Measurements from ENCODE around the gene PHACTR4.
"Not testable (repeated sequence)": the region's sequence is repeated elsewhere in the genome, so short reads cannot be mapped to it uniquely, and the experiment has no call there.

The PHACTR4 gene

GRCh38 chr1:28499553-28499952 lies 130.0 kb downstream of the PHACTR4 start:
- DNase-seq (ENCODE audit: low read depth, low spot score): no peak

- DNase-seq (ENCODE audit: low read depth, low spot score): no peak
These were observed 132.4 kb downstream of the PHACTR4 start for GRCh38 chr1:28501925-28502324.

- DNase-seq (ENCODE audit: low read depth, low spot score): no peak
These were observed 133.6 kb downstream of the PHACTR4 start for GRCh38 chr1:28503117-28503516.

DNA sequence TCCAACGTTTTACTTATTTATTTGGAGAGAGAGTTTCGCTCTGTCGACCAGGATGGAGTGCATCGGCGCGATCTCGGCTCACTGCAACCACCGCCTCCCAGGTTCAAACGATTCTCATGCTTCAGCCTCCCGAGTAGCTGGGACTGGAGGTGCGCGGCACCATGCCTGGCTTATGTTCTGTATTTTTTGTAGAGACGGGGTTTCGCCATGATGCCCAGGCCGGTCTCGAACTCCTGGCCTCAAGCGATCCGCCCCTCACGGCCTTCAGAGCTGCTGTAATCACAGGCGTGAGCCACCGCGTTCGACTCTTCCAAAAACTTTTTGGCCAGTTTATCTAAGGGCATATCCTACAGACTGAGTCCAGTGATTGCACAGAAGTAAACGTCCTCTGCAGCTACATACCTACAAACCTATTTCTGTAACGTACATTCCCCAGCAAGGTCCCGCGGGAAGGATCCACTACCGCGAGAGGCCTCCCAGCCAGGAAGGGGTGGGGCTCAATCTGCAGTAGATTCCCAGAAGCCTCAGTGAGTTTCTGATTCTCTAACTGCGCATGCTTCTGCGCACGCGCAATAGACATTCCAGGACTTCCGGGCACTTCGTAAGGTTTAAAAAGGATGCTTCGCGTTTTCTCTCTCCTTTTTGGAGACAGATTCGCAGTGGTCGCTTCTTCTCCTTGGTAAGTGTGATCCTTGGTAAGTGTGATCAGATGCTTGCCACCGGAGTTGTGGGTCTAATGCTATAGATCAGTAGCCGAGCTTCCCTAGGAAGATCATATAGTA lies 136.1 kb downstream of the PHACTR4 start, which contains the start of gene RCC1:
Gene RCC1, plus strand, starts transcription at position 638 of the 782 bp plus-strand sequence. CDS start 23,824 bp downstream, outside the sequence.
- peak; percentile 95 for DNase-seq (ENCODE audit: low read depth, low spot score)

GRCh38 chr1:28506907-28507246 lies 137.3 kb downstream of the PHACTR4 start:
- no peak for DNase-seq (ENCODE audit: low read depth, low spot score)

DNA sequence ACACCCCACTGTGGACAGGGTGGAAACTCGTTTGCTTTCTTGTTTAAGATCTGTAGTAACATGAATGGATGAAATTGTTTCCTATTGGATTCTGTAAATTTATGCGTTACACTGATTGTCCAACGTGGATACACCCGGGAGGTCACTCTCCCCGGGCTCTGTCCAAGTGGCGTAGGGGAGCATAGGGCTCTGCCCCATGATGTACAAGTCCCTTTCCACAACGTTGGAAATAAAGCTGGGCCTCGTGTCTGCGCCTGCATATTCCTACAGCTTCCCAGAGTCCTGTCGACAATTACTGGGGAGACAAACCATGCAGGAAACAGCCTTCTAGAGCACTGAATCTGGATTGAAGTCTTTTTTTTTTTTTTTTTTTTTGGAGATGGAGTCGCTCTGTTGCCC lies 137.7 kb downstream of the PHACTR4 start:
- DNase-seq (ENCODE audit: low read depth, low spot score): no peak

- DNase-seq (ENCODE audit: low read depth, low spot score): no peak
These were observed 138.3 kb downstream of the PHACTR4 start for GRCh38 chr1:28507646-28508434.

DNA sequence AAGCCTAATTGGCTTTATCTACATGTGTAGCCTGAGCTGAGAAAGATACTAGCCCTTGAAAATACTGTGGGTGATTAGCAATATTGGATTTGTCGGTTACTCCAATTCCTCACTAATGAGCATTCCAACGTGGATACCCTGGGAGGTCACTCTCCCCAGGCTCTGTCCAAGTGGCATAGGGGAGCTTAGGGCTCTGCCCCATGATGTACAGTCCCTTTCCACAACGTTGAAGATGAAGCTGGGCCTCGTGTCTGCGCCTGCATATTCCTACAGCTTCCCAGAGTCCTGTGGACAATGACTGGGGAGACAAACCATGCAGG lies 138.9 kb downstream of the PHACTR4 start:
- no peak for DNase-seq (ENCODE audit: low read depth, low spot score)

DNA sequence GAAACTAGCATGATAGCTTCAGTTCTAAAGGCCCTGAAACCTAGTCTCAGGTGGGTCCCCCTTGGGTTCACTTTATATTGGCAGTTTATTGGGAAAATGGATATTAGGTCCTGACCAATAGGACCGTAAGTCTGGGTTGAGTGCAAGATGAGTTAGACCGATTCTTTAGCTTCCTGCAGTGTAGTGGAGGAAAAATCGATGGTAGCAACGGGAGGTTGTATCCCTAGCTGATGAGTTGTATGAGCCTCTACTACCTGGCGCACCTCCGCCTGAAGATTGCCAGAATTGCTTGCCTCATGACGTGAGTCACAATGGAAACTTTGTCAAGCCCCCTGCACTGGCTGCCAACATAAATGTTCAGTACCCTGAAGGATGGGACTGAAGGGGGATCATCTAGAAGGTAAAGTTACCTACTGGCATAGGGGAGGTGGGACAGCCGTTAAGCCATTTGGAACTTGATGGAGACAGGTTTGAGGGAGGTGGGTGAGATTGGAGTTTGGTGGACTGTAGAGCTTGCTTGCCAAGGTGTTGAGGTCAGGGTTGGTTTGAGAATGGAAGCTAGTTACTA lies 140.2 kb downstream of the PHACTR4 start:
- DNase-seq (ENCODE audit: low read depth, low spot score): no peak

DNA sequence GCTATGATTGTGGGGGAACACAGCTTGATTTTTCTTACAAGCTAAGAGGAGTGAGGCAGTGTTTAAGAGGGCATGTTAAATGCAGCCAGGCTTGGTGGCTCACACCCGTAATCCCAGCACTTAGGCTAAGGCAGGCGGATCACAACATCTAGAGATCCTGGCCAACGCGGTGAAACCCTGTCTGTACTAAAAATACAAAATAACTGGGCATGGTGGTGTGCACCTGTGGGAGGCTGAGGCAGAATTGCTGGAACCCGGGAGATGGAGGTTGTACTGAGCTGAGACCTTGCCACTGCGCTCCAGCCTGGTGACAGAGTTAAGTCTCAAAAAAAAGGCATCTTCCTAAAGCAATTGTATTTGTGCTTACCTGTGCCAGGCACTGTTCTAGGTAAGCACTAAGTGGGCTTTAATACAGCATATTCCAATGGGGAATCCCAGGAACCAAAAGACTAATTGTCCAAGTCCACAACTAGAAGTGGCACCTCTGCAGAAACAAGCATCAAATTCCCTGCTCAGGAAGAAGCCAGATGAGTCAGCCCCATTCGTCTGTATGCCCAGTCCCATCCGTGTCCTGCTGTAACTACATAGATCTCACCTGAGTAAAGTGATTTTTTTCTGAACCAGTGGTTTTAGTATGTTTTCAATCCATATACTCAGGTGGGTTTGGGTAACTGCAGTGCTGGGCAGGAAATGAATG lies 140.9 kb downstream of the PHACTR4 start:
- DNase-seq (ENCODE audit: low read depth, low spot score): no peak

- DNase-seq (ENCODE audit: low read depth, low spot score): no peak
These were observed 141.5 kb downstream of the PHACTR4 start for GRCh38 chr1:28510970-28511440.

DNA sequence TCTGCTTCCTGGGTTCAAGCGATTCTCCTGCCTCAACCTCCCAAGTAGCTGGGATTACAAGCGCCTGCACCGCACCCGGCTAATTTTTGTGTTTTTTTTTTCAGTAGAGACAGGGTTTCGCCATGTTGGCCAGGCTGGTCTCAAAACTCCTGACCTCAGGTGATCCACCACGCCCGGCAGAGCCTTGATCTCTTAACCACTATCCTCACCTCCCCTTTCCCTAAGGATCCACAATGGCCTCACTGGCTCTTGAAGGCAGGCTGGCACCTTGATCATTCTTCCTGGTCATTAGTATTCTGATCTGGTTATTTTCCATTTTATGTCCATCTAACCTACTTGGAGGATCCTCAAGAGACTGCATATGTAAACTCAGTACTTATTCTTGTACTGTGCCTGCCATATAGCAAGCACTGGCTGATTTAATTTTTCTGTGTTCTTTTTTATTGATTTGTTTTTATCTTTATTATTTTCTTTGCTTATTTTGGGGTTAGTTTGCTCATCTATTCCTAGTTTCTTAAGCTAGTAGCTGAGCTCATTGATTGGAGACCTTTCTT lies 142.6 kb downstream of the PHACTR4 start:
- DNase-seq (ENCODE audit: low read depth, low spot score): no peak

GRCh38 chr1:28514445-28514933 lies 144.9 kb downstream of the PHACTR4 start:
- DNase-seq (ENCODE audit: low read depth, low spot score): not testable (repeated sequence)

GRCh38 chr1:28516518-28516956 lies 147.0 kb downstream of the PHACTR4 start:
- DNase-seq (ENCODE audit: low read depth, low spot score): no peak

- DNase-seq (ENCODE audit: low read depth, low spot score): no peak
These were observed 148.1 kb downstream of the PHACTR4 start for GRCh38 chr1:28517649-28517999.

- DNase-seq (ENCODE audit: low read depth, low spot score): peak; percentile 70
These were observed 148.6 kb downstream of the PHACTR4 start for GRCh38 chr1:28518000-28518744.

DNA sequence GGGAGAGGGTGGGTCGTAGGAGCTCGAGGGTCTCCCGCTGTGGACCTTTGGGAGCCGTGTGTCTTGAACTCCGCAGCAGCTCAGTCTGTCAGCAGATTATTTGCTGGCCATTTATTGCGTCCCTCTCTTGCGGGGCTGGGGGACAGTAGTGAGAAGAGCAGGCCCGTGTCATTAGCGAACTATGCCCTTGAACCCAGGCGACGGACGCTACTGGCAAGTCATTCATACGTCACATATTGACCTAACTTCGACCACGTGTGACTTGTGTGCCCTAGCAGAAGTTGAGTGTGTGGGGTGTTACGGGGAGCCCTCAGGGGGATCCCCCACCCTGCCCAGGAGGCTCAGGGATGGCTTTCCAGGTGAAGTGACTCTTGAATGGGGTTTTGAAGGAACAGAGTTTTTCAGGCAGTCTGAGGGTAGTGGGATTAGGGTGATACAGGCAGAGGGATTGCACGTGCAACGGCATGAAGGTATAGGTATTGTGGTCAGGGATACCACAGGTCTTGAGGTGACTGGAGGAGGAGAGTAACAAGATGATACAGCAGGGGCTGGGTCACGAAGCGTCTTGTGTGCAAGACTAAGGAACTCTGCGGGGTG lies 149.3 kb downstream of the PHACTR4 start:
- no peak for DNase-seq (ENCODE audit: low read depth, low spot score)

DNA sequence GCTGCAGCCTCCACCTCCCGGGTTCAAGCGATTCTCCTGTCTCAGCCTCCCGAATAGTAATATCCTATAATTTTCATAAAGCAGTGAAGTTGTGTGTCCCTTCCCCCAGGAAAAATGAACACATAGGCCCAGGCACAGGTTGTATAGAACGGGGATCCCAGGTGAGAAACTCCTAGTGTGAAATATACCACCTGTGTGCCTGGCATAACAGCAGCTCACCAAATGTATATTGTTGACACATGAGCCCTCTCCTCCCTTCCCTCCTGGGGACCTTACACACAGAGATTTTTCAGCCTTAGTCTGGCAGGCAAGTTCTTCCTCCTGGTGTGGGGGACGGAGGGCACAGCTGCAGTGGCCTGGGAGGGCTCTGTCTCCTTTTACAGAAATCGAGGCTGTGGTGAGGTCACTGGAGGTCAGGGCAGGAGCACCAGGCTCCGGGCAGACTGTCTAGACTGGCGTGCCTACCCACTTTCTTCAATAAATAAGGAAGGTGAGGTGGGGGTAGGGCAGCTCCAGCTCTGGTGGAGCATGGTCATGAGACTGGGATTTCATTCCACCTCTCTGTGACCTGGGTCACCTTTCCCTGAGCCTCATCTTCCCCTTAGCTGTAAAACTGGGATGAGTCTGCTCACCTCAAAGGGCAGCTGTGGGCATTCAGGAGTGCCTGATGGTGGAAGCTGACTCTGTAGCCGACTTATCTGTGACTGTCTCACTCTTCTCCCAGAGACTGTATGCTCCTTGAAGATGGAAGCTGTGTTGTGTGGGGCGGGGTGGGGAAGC lies 150.6 kb downstream of the PHACTR4 start:
- DNase-seq (ENCODE audit: low read depth, low spot score): no peak

GRCh38 chr1:28520796-28521195 lies 151.3 kb downstream of the PHACTR4 start:
- not testable (repeated sequence) for DNase-seq (ENCODE audit: low read depth, low spot score)

Data from brain pericyte (primary cell).